Small intestine (tissue), 7 donors: ENCODE measurements around the gene DDX54. TPM values are rescaled to one million over a fixed set of nuclear protein-coding genes. Genes with fewer than 3 reads are reported as not detected.

ENCODE experiments used
- DNase-seq, 2 donors: peaks; one replicate each; pipeline versions ENCODE4 v3.0.0 to v3.0.0-alpha.2; 2013
- FAIRE-seq: peaks from 2 replicates; lab custom pipeline; 2012; peaks lifted over from hg19 to GRCh38; lab: Jason Lieb, UNC
- H3K27ac ChIP-seq, 3 donors: one replicate each; pipeline ENCODE4 v1.5.1; 2013; ENCODE audit warnings: low read length in 2 of 3, mild to moderate bottlenecking in 2 of 3, control low read depth in 1 of 3, inconsistent platforms in 1 of 3, low read depth in 1 of 3, moderate library complexity in 1 of 3
- H3K27me3 ChIP-seq, 3 donors: one replicate each; pipeline ENCODE4 v1.6.1; 2013; ENCODE audit warnings: low read length in 3 of 3, inconsistent platforms in 1 of 3; ENCODE audit not compliant: control insufficient read depth in 3 of 3, insufficient read depth in 3 of 3
- H3K36me3 ChIP-seq, 3 donors: one replicate each; pipeline ENCODE4 v1.6.1; 2013; ENCODE audit warnings: low read length in 3 of 3, inconsistent platforms in 1 of 3, low read depth in 1 of 3, mild to moderate bottlenecking in 1 of 3, moderate library complexity in 1 of 3; ENCODE audit not compliant: control insufficient read depth in 3 of 3, insufficient read depth in 2 of 3
- H3K4me1 ChIP-seq, 3 donors: one replicate each; pipeline ENCODE4 v1.6.1; 2013; ENCODE audit warnings: low read length in 2 of 3, inconsistent platforms in 1 of 3, low read depth in 1 of 3, mild to moderate bottlenecking in 1 of 3, moderate library complexity in 1 of 3; ENCODE audit not compliant: control insufficient read depth in 3 of 3, insufficient read depth in 2 of 3
- H3K4me3 ChIP-seq, 3 donors: one replicate each; pipeline ENCODE4 v1.5.1; 2013; ENCODE audit warnings: low read length in 3 of 3, control low read depth in 1 of 3, inconsistent platforms in 1 of 3, low read depth in 1 of 3, mild to moderate bottlenecking in 1 of 3, moderate library complexity in 1 of 3
- H3K9me3 ChIP-seq, 2 donors: one replicate each; pipeline ENCODE4 v1.6.1; 2013; ENCODE audit warnings: low read depth in 1 of 2, low read length in 1 of 2; ENCODE audit not compliant: control insufficient read depth in 2 of 2, insufficient read depth in 1 of 2
- WGBS, 3 donors: extraction: QIAGEN DNeasy Blood & Tissue Kit; methylation state at CpG; one replicate each; pipeline ENCODE4 v1.1.7; 2013; 5-methylcytosine and 5-hydroxymethylcytosine counted together
- polyA plus RNA-seq, 4 donors: library from polyadenylated mRNA; stranded (reverse) in 3 of 4; unstranded in 1 of 4; fragments of 200-250 nt in 3 of 4; fragments of 120-200 nt in 1 of 4; gene quantifications; one replicate each; pipeline versions ENCODE4 v1.2.1 to v1.2.3, GENCODE V29; 2013
- donor health status: healthy with polysubstance abuse.
- donor health status: control.
- donor health status: control.
- donor health status: Bipolar disorder and iron deficiency.
- donor health status: healthy.

Gene DDX54
- polyA plus RNA-seq, 4 donors: 34.9 to 75.6 (median 51.8) TPM

DNA sequence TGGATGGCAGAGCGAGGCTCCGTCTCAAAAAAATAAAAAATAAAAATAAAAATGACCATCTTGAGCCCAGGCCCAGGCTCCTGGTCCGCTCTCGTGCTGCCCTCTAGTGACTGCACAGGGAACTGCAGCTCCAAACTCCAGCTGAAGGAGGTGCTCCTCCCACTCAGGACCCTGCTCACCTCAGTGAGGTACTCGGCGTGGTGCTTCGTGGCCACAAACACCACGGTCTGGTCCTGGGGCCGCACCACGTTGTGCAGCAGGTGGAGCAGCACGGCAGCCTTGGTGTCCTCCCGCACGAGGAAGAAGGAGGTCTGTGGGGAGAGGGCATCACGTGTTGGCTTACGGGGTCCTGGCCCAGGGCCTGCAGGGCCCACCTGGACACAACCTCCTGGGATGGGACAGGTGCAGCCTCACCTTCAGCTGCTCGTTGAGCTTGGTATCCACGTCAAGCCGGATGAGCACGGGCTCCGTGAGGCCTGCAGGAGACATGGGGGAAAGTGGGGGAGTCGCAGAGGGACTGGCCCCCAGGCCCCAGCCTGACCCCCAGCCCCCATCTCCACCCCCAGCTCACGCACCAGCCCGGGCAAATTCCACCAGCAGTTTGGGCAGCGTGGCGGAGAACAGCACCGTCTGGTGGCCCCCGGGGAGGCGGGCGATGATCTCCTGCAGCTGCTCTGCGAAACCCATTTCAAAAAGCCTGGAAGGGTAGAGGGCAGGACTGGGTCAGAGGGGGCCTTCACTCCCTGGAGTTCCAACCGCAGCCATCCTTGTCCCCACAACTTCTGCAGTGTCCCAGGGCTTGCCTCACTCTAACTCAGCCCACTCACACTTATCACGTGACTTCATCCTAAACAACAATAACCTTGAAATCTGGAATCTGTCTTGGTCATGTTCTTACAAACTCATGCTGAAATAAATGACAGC is 10.6 kb downstream of the DDX54 start:
- WGBS, 3 donors: 52 to 57% (median 56%) methylated on average over 26 to 32 of the region's 32 CpGs
- H3K27me3 ChIP-seq: no peaks in the 10 kb centered on the region
- H3K9me3 ChIP-seq: peaks cover 0 to 3% of the 10 kb centered on the region in 2 donors
- FAIRE-seq (no peak), DNase-seq (peak; percentile 53 to 71)
- H3K4me3 ChIP-seq: no peak overlapping the region
- H3K4me1 ChIP-seq: peaks cover 0 to 5% (median 0%) of the 10 kb centered on the region in 3 donors
- H3K27ac ChIP-seq: no peak overlapping the region
- H3K36me3 ChIP-seq: peaks cover 33 to 85% (median 39%) of the 10 kb centered on the region in 3 donors

GRCh38 chr12:113173081-113173698 is 12.1 kb downstream of the DDX54 start:
- FAIRE-seq (no peak), DNase-seq (peak in 1 of 2 donors; percentile 45)
- Histone ChIP-seq H3K27me3 (no peaks in the 10 kb centered on the region), H3K27ac (no peak overlapping the region), H3K4me3 (no peak overlapping the region), H3K4me1 (peaks cover 0 to 5% (median 0%) of the 10 kb centered on the region in 3 donors), H3K9me3 (peaks cover 0 to 3% of the 10 kb centered on the region in 2 donors), H3K36me3 (peaks cover 27 to 86% (median 36%) of the 10 kb centered on the region in 3 donors)
- WGBS, 3 donors: 71 to 82% (median 78%) methylated on average over 7 of the region's 7 CpGs

GRCh38 chr12:113172185-113172584 is 13.1 kb downstream of the DDX54 start:
- FAIRE-seq (no peak), DNase-seq (no peak)
- Histone ChIP-seq H3K9me3 (peaks cover 0 to 2% of the 10 kb centered on the region in 2 donors), H3K36me3 (peaks cover 26 to 89% (median 30%) of the 10 kb centered on the region in 3 donors), H3K4me3 (no peak overlapping the region), H3K4me1 (peaks cover 0 to 5% (median 0%) of the 10 kb centered on the region in 3 donors), H3K27me3 (no peaks in the 10 kb centered on the region), H3K27ac (no peak overlapping the region)
- 95 to 98% (median 97%) methylated on average over 20 of the region's 20 CpGs for WGBS, 3 donors

- peaks cover 0 to 5% (median 0%) of the 10 kb centered on the region in 3 donors for H3K4me1 ChIP-seq
- 94 to 98% (median 96%) methylated on average over 9 of the region's 9 CpGs for WGBS, 3 donors
- FAIRE-seq: no peak
Measured at GRCh38 chr12:113171543-113171942, 13.7 kb downstream of the DDX54 start.

DNA sequence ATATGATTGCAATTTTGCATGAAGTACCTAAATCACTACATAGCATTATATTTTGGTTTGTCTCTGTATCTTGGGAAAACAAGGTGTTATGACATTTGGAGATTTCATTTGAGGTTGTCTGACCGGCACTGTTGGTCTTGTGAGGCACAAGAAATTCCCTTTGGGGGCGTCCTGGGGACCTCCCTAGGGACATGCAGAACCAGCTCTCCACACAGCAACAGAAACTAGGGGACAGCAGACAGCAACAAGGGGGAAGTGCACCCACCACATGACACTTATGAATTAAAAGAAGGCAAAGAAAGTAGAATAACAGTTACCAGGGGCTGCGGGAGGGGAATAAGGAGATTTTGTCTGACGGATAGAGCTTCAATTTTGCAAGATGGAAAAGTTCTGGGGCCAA is 14.4 kb downstream of the DDX54 start:
- Histone ChIP-seq H3K36me3 (peaks cover 26 to 85% (median 30%) of the 10 kb centered on the region in 3 donors), H3K27ac (no peak overlapping the region), H3K4me1 (peaks cover 0 to 5% (median 0%) of the 10 kb centered on the region in 3 donors), H3K27me3 (no peaks in the 10 kb centered on the region), H3K4me3 (no peak overlapping the region), H3K9me3 (no peaks in the 10 kb centered on the region)
- no peak for FAIRE-seq
- DNase-seq: no peak
- WGBS, 3 donors: 84 to 98% (median 97%) methylated on average over 4 of the region's 4 CpGs

More at GRCh38 chr12:113171543-113171942, 13.7 kb downstream of the DDX54 start:
- no peak overlapping the region for H3K27ac ChIP-seq
- DNase-seq: no peak
- no peaks in the 10 kb centered on the region for H3K9me3 ChIP-seq
- H3K36me3 ChIP-seq: peaks cover 26 to 85% (median 26%) of the 10 kb centered on the region in 3 donors
- H3K27me3 ChIP-seq: no peaks in the 10 kb centered on the region
- no peak overlapping the region for H3K4me3 ChIP-seq

DNA sequence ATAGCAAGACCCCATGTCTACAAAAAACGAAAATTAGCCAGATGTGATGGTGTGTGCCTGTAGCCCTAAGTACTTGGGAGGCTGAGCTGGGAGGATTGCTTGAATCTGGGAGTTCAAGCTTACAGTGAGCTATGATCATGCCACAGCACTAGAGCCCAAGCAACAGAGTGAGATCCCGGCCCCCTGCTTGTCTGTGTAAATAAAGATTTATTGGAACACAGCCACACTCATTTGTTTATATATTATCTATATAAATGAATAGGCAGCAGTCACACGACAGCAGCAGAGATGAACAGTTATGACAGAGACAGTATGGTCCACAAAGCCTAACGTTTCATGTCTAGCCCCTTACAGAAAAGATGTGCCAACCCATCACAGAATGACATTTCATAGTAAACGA is 14.8 kb downstream of the DDX54 start:
- Histone ChIP-seq H3K4me1 (peaks cover 0 to 5% (median 0%) of the 10 kb centered on the region in 3 donors), H3K27ac (no peak overlapping the region), H3K27me3 (no peaks in the 10 kb centered on the region), H3K4me3 (no peak overlapping the region), H3K36me3 (peaks cover 29 to 90% (median 30%) of the 10 kb centered on the region in 3 donors), H3K9me3 (no peaks in the 10 kb centered on the region)
- WGBS, 3 donors: 84 to 96% (median 93%) methylated on average over 5 of the region's 5 CpGs
- FAIRE-seq (no peak), DNase-seq (no peak)

- Histone ChIP-seq H3K27me3 (no peaks in the 10 kb centered on the region), H3K27ac (no peak overlapping the region), H3K4me1 (peaks cover 0 to 5% (median 0%) of the 10 kb centered on the region in 3 donors), H3K36me3 (peaks cover 30 to 91% (median 34%) of the 10 kb centered on the region in 3 donors), H3K4me3 (no peak overlapping the region), H3K9me3 (no peaks in the 10 kb centered on the region)
- WGBS, 3 donors: 93 to 97% (median 96%) methylated on average over 13 of the region's 13 CpGs
- FAIRE-seq (no peak), DNase-seq (no peak)
Measured at GRCh38 chr12:113169697-113170096, 15.6 kb downstream of the DDX54 start.

DNA sequence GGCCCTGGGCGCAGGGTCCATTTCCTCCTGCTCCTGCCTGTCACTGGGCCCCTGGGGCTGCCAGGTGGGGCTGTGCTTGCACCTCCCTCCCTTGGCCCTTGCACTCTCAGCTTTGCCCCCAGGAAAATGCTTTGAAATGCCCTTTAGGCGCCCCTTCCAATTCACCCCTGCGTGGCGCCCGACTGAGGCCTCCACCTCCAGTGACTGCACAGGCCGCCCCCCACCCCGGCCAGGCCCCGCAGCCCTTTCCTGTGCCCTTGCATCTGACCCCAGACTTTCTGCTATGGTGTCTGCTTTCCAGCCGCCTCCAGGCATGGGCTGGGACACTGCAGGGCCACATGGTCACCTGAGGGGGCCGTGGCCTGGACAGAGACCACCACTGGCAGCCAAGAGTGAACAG is 17.4 kb downstream of the DDX54 start:
- FAIRE-seq: no peak
- DNase-seq: no peak
- Histone ChIP-seq H3K9me3 (no peaks in the 10 kb centered on the region), H3K27ac (no peak overlapping the region), H3K4me1 (peaks cover 0 to 2% (median 0%) of the 10 kb centered on the region in 3 donors), H3K36me3 (peaks cover 32 to 91% (median 35%) of the 10 kb centered on the region in 3 donors), H3K27me3 (no peaks in the 10 kb centered on the region), H3K4me3 (no peak overlapping the region)
- 93 to 99% (median 95%) methylated on average over 9 to 10 of the region's 10 CpGs for WGBS, 3 donors
